HFFc6 (cell line): ENCODE results near the gene TXNDC2. TPM values are rescaled to one million over a fixed set of nuclear protein-coding genes. Genes with fewer than 3 reads are reported as not detected.

Source experiments
- DNase-seq: peaks from one replicate; pipeline ENCODE4 v3.0.0-alpha.2; 2018
- H3K27ac Mint-ChIP-seq: 2 replicates; pipeline ENCODE4 v1.8.0; 2020; ENCODE audit warnings: mild to moderate bottlenecking, mixed read lengths
- H3K27me3 Mint-ChIP-seq: 2 replicates; pipeline ENCODE4 v1.8.0; 2021; ENCODE audit warnings: mild to moderate bottlenecking, moderate library complexity, mixed read lengths; ENCODE audit not compliant: insufficient read depth
- H3K36me3 Mint-ChIP-seq: 2 replicates; pipeline ENCODE4 v1.8.0; 2021; ENCODE audit warnings: low read depth, mixed read lengths
- H3K4me1 Mint-ChIP-seq: 2 replicates; pipeline ENCODE4 v1.8.0; 2020; ENCODE audit warnings: low read depth, mixed read lengths
- H3K4me3 Mint-ChIP-seq: 2 replicates; pipeline ENCODE4 v1.8.0; 2020; ENCODE audit warnings: mild to moderate bottlenecking, moderate library complexity, mixed read lengths
- H3K9me3 Mint-ChIP-seq: 2 replicates; pipeline ENCODE4 v1.8.0; 2020; ENCODE audit warnings: mild to moderate bottlenecking, mixed read lengths
- CTCF ChIP-seq: fragments of 200-600 bp; sonication (generic); IDR thresholded peaks from 2 replicates; pipeline ENCODE4 v1.5.0; 2021; ENCODE audit warnings: antibody characterized with exemption, mild to moderate bottlenecking
- total RNA-seq, 6 experiments: library from RNA; stranded (reverse); fragmentation: NEBNext Ultra II Directional; extraction: Animal tissue kit (Norgen Biotek cat#: 25700); gene quantifications; 2 replicates in 1 of 6; 3 replicates in 5 of 6; pipeline ENCODE4 v1.2.3, GENCODE V29; 2021

Gene TXNDC2
- total RNA-seq, 6 experiments from 2014 or later: 0.14 to 0.34 (median 0.18) TPM; not detected in 3

GRCh38 chr18:9850309-9850708 is 35.5 kb upstream of the TXNDC2 start:
- Mint-ChIP-seq H3K27ac (no peak overlapping the region), H3K36me3 (peaks cover 33% of the 10 kb centered on the region), H3K9me3 (no peaks in the 10 kb centered on the region), H3K27me3 (peaks cover 4% of the 10 kb centered on the region; the same call in 1 of the 2 replicates), H3K4me3 (no peak overlapping the region), H3K4me1 (peaks cover 33% of the 10 kb centered on the region)
- TF ChIP-seq CTCF: no peak
- DNase-seq: no peak

- TF ChIP-seq CTCF: no peak
- Mint-ChIP-seq H3K36me3 (peaks cover 33% of the 10 kb centered on the region), H3K27ac (no peak overlapping the region), H3K27me3 (peaks cover 4% of the 10 kb centered on the region; the same call in 1 of the 2 replicates), H3K9me3 (no peaks in the 10 kb centered on the region), H3K4me3 (no peak overlapping the region), H3K4me1 (peaks cover 37% of the 10 kb centered on the region)
- no peak for DNase-seq
Observed at GRCh38 chr18:9851511-9851910, 34.3 kb upstream of the TXNDC2 start.

GRCh38 chr18:9852266-9853081 is 33.3 kb upstream of the TXNDC2 start:
- H3K4me1 Mint-ChIP-seq: peaks cover 37% of the 10 kb centered on the region
- H3K4me3 Mint-ChIP-seq: no peak overlapping the region
- H3K27me3 Mint-ChIP-seq: peaks cover 4% of the 10 kb centered on the region; the same call in 1 of the 2 replicates
- H3K27ac Mint-ChIP-seq: no peak overlapping the region
- no peak for DNase-seq
- TF ChIP-seq CTCF: no peak
- no peaks in the 10 kb centered on the region for H3K9me3 Mint-ChIP-seq
- H3K36me3 Mint-ChIP-seq: peaks cover 26% of the 10 kb centered on the region

- H3K4me1 Mint-ChIP-seq: peaks cover 24% of the 10 kb centered on the region
- H3K27ac Mint-ChIP-seq: no peak overlapping the region
Observed at GRCh38 chr18:9854801-9855676, 30.7 kb upstream of the TXNDC2 start.

More at GRCh38 chr18:9854801-9855676, 30.7 kb upstream of the TXNDC2 start:
- Mint-ChIP-seq H3K4me3 (no peak overlapping the region), H3K9me3 (no peaks in the 10 kb centered on the region), H3K27me3 (peaks cover 4% of the 10 kb centered on the region; the same call in 1 of the 2 replicates), H3K36me3 (peaks cover 21% of the 10 kb centered on the region)
- TF ChIP-seq CTCF: no peak
- DNase-seq: no peak
